Heart left ventricle (tissue), 13 donors: ENCODE measurements around the gene LRRC74B.

Experiments
- CTCF ChIP-seq, 12 donors: fragments of 200-600 bp; sonication (generic) in 4 of 12; IDR thresholded peaks; one replicate each; pipeline versions ENCODE4 v1.5.0 to v1.8.0; 2018 to 2022; ENCODE audit warnings: antibody characterized with exemption in 12 of 12, mild to moderate bottlenecking in 5 of 12
- POLR2A ChIP-seq, 2 donors: fragments of 450-650 bp; IDR thresholded peaks; one replicate each; pipeline ENCODE4 v1.6.1; 2017; ENCODE audit warnings: antibody characterized with exemption in 2 of 2, mild to moderate bottlenecking in 2 of 2, moderate library complexity in 2 of 2
- donor health status: ischemic (EF 13 %, LVEDD 7.1; RV severe dilation, severe dysfunction).
- donor health status: DM: no; HTN: yes; CAD: no.
- donor health status: DM: no; HTN: no; CAD: no.
- donor health status: ischemic (EF 25% LVEDD 6.9; RV normal size, moderate dysfunction).
- donor health status: ischemic (EF 25% LVEDD 5.7; RV mildly dilated, moderate dysfunction).
- donor health status: ischemic (EF 35%, LVEDD 5.7; RV mildly dilated, moderate dysfunction).
- donor health status: nonischemic (EF 11% LVEDD 7.7; RV severe dilation, severe dysfunction).
- donor health status: DM: yes; HTN: yes; CAD: no.
- donor health status: PGD.
- donor health status: ischemic (EF 29% LVEDD 5.4; RV normal size, mild dysfunction).
- donor health status: nonischemic (EF 23%, LVEDD 6.1; RV moderate dilation, normal function).

- no peak for TF ChIP-seq CTCF (IDR thresholded peaks at IDR 0.05)
- no peak for TF ChIP-seq POLR2A (IDR thresholded peaks at IDR 0.05)
Observed at GRCh38 chr22:21067075-21067900, 21.5 kb downstream of the LRRC74B start.
